Astrocyte of the spinal cord (primary cell): Measurements from ENCODE around the gene MAX.

Experiments
- DNase-seq: peaks from one replicate; pipeline ENCODE4 v3.0.0; 2011; ENCODE audit warnings: low read depth, low spot score
- H3K4me3 ChIP-seq: 2 replicates; pipeline ENCODE4 v1.5.1; 2011; ENCODE audit warnings: low read depth, mild to moderate bottlenecking, low read length, moderate library complexity
- in situ Hi-C: cut with HindIII; loops from 2 replicates; pipeline ENCODE4 v1.10.0; 2017; ENCODE audit warnings: low sequenced_read_pairs
- TF ChIP-seq, protein P1 (sequence below): IDR thresholded peaks from 2 replicates; pipeline ENCODE4 v1.5.1; 2012; ENCODE audit warnings: low read depth, mild to moderate bottlenecking, low read length, inconsistent platforms

MAX gene

DNA sequence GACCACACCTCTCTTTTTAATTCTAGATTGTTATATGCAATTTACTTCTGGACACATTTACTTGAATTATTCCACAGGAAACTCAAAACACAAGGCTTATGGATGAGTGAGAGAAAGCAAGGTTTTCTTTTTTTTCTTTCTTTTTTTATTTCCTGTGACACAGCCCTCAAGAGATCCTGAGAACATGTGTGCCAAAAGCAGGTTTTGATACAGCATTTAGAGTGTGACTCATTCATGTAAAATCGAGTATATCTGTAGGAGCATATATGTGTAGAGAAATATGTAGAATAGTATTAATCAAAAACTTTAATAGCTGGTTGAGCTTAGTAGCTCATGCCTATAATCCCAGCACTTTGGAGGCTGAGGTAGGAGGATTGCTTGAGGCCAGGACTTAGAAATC, 4.4 kb upstream of the MAX start:
- TF ChIP-seq, protein P1, sequence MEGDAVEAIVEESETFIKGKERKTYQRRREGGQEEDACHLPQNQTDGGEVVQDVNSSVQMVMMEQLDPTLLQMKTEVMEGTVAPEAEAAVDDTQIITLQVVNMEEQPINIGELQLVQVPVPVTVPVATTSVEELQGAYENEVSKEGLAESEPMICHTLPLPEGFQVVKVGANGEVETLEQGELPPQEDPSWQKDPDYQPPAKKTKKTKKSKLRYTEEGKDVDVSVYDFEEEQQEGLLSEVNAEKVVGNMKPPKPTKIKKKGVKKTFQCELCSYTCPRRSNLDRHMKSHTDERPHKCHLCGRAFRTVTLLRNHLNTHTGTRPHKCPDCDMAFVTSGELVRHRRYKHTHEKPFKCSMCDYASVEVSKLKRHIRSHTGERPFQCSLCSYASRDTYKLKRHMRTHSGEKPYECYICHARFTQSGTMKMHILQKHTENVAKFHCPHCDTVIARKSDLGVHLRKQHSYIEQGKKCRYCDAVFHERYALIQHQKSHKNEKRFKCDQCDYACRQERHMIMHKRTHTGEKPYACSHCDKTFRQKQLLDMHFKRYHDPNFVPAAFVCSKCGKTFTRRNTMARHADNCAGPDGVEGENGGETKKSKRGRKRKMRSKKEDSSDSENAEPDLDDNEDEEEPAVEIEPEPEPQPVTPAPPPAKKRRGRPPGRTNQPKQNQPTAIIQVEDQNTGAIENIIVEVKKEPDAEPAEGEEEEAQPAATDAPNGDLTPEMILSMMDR = no peak
- no peak overlapping the region for H3K4me3 ChIP-seq
- DNase-seq = no peak
- in situ Hi-C loops = no loop called here

DNA sequence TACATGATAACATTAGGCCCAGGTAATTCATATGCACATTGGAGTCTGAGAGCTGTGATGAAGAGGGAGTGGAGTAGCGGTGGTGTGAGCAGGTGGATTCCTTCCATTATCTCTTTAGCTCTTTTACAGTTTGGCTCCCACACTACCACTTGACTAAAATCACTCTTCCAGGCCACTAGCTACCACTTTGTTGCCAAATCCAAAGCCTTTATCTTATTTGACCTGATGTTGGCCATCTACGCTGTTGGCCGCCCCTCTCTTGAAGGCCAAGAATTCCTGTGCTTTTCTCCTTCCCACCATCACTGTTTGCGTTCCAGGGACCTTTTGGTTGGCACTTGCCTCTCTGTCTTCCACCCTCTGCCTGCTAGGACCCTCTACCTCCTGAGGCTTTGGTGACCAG, 4.0 kb upstream of the MAX start:
- DNase-seq = no peak
- in situ Hi-C loops = no loop called here
- TF ChIP-seq, protein P1 = no peak
- no peak overlapping the region for H3K4me3 ChIP-seq

DNA sequence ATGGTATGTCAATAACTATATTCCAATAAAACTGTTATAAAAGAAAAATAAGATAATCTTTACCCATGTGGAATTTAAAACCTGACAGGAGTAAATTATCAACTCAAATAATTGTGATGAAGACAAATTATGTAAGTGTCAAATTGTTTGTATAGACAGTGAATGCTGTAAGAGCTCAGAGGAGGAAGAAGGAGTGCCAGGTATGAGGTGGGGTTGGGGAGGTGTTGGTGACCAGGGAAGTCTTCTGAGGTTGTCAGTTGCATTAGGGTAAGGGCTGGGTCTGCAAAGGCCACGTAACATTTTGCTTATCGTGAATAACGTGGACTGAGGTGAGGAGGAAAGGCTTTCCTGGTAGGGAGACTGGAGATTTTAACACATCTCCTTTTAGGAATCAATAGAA, 2.5 kb upstream of the MAX start:
- H3K4me3 ChIP-seq = no peak overlapping the region
- TF ChIP-seq, protein P1 = no peak
- no peak for DNase-seq
- in situ Hi-C loops = no loop called here

DNA sequence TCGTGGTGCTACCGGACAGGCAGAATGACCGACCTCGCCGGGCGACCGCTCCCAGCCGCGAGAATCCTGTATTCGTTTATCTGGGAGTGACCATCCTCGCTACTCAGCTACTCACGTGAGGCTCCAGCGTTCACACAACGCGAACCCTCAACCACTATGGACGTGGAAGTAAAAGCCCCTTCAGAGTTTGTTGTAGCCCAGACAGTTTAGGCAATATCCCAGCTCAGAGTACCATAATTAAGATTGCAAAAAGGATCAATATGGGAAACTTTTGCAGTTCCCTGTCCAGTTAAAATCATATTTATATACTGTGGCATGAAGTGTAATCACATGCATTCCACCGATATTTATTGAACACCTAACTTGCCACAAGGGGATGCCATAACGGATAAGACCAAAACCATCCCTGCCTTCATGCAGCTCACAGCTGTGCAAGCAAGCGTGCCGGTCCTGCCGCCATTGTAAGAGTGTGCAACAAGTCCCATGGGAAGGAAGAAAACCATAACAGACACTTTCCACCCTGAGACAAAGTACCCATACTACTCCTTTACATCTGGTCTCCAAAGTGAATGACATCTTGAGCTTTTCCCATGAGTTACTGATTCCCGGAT, 938 bp upstream of the MAX start:
- in situ Hi-C loops = no loop called here
- DNase-seq = no peak
- TF ChIP-seq, protein P1 = peak; percentile 5
- H3K4me3 ChIP-seq = peak overlapping the region; percentile 77

DNA sequence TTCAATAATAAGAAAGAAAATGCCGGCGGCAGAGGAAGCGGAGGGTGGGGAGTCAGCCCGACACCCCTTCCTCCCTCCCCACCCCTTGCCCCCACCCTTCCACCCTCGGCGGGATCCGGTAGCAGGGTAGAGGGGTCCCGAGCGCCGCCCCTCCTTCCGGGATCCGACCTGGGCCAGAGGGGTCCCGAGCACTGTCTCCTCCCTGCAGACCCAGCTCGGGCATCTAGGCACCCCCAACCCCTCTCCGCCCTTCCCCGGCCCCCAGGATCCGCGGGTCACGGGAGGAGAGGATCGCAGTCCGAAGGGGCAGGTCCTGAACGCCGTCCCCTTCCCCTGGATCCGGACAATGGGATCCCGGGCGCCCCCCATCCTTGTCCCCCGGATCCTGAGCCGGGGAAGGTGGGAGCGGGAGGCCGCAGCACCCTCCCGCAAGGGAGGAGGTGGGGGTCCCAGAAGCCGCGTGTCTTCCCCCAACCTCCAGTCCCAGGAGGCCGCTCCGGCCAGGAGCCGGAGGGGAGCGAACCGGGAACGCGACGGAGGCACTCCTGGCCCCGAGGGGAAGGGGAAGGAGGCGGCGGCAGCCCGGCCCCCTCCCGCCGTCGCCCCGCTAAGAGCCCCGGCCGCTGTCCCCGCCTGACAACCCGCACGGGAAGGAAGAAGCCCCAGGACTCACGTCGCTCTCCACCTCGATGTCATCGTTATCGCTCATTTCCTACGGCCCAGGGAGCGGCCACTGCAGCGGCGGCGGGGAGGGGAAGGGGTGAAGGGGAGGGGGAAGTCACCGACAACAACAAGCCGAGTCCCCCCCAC, 481 bp downstream of the MAX start:
- DNase-seq = no peak
- TF ChIP-seq, protein P1 = no peak
- in situ Hi-C loops = no loop called here
- peak overlapping the region; percentile 85 for H3K4me3 ChIP-seq

DNA sequence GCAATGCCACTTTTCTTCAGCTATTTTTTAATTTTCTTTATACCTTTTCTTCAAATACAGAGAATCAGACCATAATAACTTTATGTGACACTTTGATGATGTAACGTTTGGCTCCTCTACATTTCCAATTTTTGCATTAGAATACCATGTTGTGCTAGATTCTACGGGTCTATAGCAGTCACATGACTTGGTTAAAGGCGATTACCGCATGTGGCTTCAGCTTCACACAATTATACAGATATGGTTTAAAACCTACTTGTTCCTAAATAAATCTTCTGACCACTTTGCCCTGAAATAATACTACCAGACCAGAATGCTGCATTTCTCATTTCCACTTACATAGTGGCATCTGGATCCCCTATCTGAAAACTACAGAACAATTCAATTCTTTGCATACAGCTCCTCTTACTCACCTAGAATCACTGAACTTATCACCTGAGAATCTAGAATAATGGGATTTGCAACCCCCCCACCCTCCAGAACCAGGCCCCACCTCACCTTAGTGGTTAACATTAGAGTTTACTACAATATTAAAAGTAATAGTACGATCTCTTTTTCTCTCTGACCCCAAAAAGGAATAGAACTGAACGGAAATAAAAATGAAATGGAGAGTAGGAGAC, 1.3 kb downstream of the MAX start:
- in situ Hi-C loops = no loop called here
- no peak for DNase-seq
- TF ChIP-seq, protein P1 = no peak
- peak overlapping the region; percentile 85 for H3K4me3 ChIP-seq
